Measurements from ENCODE around the gene PARVB. TPM values are rescaled to one million over a fixed set of nuclear protein-coding genes. Genes with fewer than 3 reads are reported as not detected.

The PARVB gene
- total RNA-seq, 1 donor: 29.3 TPM

GRCh38 chr22:44184006-44184405 lies 159.9 kb downstream of the PARVB start:
- Histone ChIP-seq H3K4me2 (ENCODE audit: insufficient read depth, low read length) (no peak overlapping the region), H3K9me3 (ENCODE audit: low read depth, low read length) (no peaks in the 10 kb centered on the region), H2AFZ (ENCODE audit: low read length) (no peak overlapping the region), H4K20me1 (ENCODE audit: insufficient read depth, low read length) (no peaks in the 10 kb centered on the region), H3K79me2 (ENCODE audit: insufficient read depth, low read length) (no peaks in the 10 kb centered on the region), H3K27me3 (ENCODE audit: insufficient read depth, low read length) (peaks cover 19% of the 10 kb centered on the region), H3K4me3 (ENCODE audit: insufficient read depth, low read length) (no peak overlapping the region), H3K27ac (ENCODE audit: low read depth, low read length) (no peak overlapping the region), H3K4me1 (ENCODE audit: insufficient read depth, low read length) (peaks cover 3% of the 10 kb centered on the region), H3K36me3 (ENCODE audit: insufficient read depth, low read length) (no peaks in the 10 kb centered on the region)
- no peak for DNase-seq (ENCODE audit: insufficient read length, low spot score, missing footprints)
- no peak for TF ChIP-seq CTCF (IDR thresholded peaks at IDR 0.05; ENCODE audit: extremely low read depth, low read depth, low read length)

GRCh38 chr22:44185237-44186120 lies 161.4 kb downstream of the PARVB start:
- Histone ChIP-seq H3K27ac (ENCODE audit: low read depth, low read length) (no peak overlapping the region), H3K36me3 (ENCODE audit: insufficient read depth, low read length) (no peaks in the 10 kb centered on the region), H3K4me2 (ENCODE audit: insufficient read depth, low read length) (no peak overlapping the region), H3K4me3 (ENCODE audit: insufficient read depth, low read length) (no peak overlapping the region), H4K20me1 (ENCODE audit: insufficient read depth, low read length) (no peaks in the 10 kb centered on the region), H3K27me3 (ENCODE audit: insufficient read depth, low read length) (peaks cover 11% of the 10 kb centered on the region), H2AFZ (ENCODE audit: low read length) (no peak overlapping the region), H3K9me3 (ENCODE audit: low read depth, low read length) (no peaks in the 10 kb centered on the region), H3K4me1 (ENCODE audit: insufficient read depth, low read length) (peaks cover 3% of the 10 kb centered on the region), H3K79me2 (ENCODE audit: insufficient read depth, low read length) (no peaks in the 10 kb centered on the region)
- no peak for DNase-seq (ENCODE audit: insufficient read length, low spot score, missing footprints)
- TF ChIP-seq CTCF (IDR thresholded peaks at IDR 0.05; ENCODE audit: extremely low read depth, low read depth, low read length): no peak

DNA sequence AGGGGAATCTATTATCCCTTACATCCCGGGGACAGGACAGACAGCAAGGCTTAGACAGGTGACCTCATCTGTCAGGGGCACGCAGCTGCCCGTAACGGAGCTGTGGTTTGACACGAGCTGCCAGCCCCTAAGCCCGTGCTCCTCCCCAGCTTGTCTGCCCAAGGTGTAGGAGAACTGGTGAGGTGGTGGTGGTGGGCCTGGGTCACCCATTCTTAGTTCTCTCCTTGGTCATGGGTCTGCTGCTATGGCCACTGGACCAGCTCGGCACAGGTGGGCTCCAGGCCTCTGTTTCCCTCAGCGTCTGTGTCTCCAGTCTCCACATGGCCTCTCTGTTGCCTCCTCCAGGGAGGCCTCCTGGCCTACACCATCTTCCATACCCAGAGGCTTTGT lies 162.0 kb downstream of the PARVB start:
- H3K4me3 ChIP-seq (ENCODE audit: insufficient read depth, low read length): no peak overlapping the region

More for the DNA sequence above, 162.0 kb downstream of the PARVB start:
- Histone ChIP-seq H3K9me3 (ENCODE audit: low read depth, low read length) (no peaks in the 10 kb centered on the region), H2AFZ (ENCODE audit: low read length) (no peak overlapping the region), H4K20me1 (ENCODE audit: insufficient read depth, low read length) (no peaks in the 10 kb centered on the region), H3K27ac (ENCODE audit: low read depth, low read length) (no peak overlapping the region), H3K36me3 (ENCODE audit: insufficient read depth, low read length) (no peaks in the 10 kb centered on the region), H3K79me2 (ENCODE audit: insufficient read depth, low read length) (no peaks in the 10 kb centered on the region), H3K4me2 (ENCODE audit: insufficient read depth, low read length) (no peak overlapping the region), H3K4me1 (ENCODE audit: insufficient read depth, low read length) (peaks cover 3% of the 10 kb centered on the region), H3K27me3 (ENCODE audit: insufficient read depth, low read length) (peaks cover 8% of the 10 kb centered on the region)
- TF ChIP-seq CTCF (IDR thresholded peaks at IDR 0.05; ENCODE audit: extremely low read depth, low read depth, low read length): no peak
- DNase-seq (ENCODE audit: insufficient read length, low spot score, missing footprints): no peak

All from osteoblast (primary cell).